Tracheal epithelial cell (primary cell): ENCODE results near the gene ARFGAP2. TPM values are rescaled to one million over a fixed set of nuclear protein-coding genes. Genes with fewer than 3 reads are reported as not detected.

Source experiments
- total RNA-seq: library from RNA; depleted of rRNA; stranded (reverse); fragments of >200 nt; gene quantifications from 2 replicates; pipeline ENCODE4 v1.2.1, GENCODE V29; 2014

Gene ARFGAP2
- total RNA-seq = 106 and 119 TPM in 2 replicates

DNA sequence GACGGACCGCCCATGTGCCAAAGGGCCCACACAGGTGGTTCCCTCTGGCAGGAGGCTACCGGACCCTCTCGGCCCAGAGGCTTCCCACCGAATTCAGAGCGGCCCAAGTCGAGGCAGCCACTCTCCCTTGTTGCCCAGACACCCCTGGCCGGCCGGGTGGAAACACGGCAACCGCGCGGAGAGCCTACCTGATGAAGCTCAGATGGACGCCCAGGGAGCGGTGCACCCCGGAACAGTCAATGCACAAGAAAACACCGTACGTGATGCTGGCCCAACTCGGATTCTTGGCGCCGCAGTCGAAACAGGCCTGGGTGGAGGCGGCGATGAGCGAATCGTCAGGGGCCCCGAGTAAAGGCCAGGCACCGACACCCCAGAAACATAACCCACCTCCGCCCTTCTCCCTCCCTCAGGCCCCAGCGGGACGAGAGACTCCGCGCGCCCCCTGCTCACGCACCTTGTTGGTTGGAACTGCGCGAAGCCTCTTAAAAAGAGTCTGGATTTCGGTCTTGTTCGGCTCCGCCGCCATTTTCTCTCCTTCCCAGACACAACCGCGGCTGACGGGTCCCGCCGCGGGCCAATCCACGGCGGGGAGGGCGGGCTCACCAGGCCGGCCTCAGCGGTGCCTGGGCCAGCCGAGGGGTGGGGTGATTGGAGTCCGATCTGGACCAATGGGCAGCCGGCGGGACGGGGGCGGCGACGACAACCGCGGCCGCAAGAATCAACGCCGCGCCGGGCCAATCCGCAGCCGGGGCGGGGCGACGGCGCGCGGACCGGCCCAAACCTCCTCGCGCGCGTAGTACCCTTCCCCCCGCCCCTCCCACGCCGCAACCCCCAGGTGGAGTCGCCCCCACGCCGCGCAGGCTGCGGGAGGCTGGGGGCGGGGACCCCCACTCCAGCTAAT, at the start of gene ARFGAP2:
Gene ARFGAP2, minus strand, starts transcription at position 552 of the 901 bp plus-strand sequence. Its CDS starts 26 bp downstream, at position 526.

DNA sequence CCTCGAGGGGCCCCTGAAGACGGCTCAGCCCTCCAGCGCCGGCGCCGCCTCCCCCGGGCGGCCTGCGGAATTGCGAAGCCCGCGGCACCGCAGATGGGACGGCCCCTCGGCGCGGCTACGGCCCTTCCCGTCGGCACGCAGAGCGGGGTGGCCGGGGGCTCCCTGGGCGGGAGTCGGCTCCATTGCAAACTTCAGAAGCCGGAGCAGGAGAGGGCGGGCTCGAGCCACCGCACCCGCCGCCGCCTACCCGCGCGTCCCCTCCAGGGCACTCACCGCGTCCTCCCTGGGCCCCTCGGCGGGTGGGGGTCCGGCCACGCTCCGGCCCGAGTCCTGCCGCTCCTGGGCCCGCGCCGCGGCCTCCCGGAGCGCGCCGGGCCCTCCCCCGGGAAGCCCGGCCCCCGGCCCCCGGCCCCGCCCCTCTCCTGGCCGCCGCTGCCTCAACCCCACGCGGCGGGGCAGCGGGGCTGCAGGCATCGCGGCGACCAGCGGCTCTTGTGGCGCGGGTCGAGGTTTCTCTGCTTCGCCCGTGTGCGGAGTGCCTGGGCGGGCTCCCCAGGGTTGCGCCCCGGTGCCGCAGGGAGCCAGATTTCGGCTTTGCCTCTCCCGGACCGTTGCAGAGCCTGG, 9.5 kb upstream of the ARFGAP2 start, which contains the start of gene PACSIN3:
Gene PACSIN3, minus strand, starts transcription at position 359 of the 624 bp plus-strand sequence. CDS start 3,707 bp downstream, outside the sequence.

Other genes with a start within 250 kb of the ARFGAP2 start
- gene CSTPP1, start 240.1 kb downstream of the ARFGAP2 start, total RNA-seq = 7.0 and 11.1 TPM in 2 replicates
- gene PACSIN3, start 9.6 kb upstream of the ARFGAP2 start, total RNA-seq = 49.2 and 96.3 TPM in 2 replicates
- gene DDB2, start 38.1 kb upstream of the ARFGAP2 start, total RNA-seq = 27.7 and 62.4 TPM in 2 replicates
- gene ACP2, start 71.9 kb upstream of the ARFGAP2 start, total RNA-seq = 10.2 and 16.1 TPM in 2 replicates
- 9.6 and 10.4 TPM in 2 replicates for gene NR1H3, start 81.1 kb upstream of the ARFGAP2 start, total RNA-seq
- 8.2 and 9.4 TPM in 2 replicates for gene MADD, start 93.3 kb upstream of the ARFGAP2 start, total RNA-seq
- gene MYBPC3, start 175.8 kb upstream of the ARFGAP2 start, total RNA-seq = not detected in 2 replicates
- gene SPI1, start 201.7 kb upstream of the ARFGAP2 start, total RNA-seq = not detected in 2 replicates
- gene SLC39A13, start 231.7 kb upstream of the ARFGAP2 start, total RNA-seq = 29.4 and 35.7 TPM in 2 replicates
- gene PSMC3, start 249.6 kb upstream of the ARFGAP2 start, total RNA-seq = 73.3 and 106 TPM in 2 replicates